Karpas-422 (cell line): ENCODE measurements around the gene NEDD4. TPM values are rescaled to one million over a fixed set of nuclear protein-coding genes. Genes with fewer than 3 reads are reported as not detected.
"Not testable (repeated sequence)": the region's sequence is repeated elsewhere in the genome, so short reads cannot be mapped to it uniquely, and the experiment has no call there.

ENCODE experiments used
- DNase-seq: peaks from one replicate; pipeline ENCODE4 v3.0.0-alpha.2; 2015
- H2AFZ ChIP-seq: fragments of 200-600 bp; sonication (generic); 2 replicates; pipeline ENCODE4 v1.6.1; 2014; ENCODE audit warnings: antibody characterized with exemption, low read length, mixed read lengths
- H3K27ac ChIP-seq: fragments of 200-600 bp; sonication (generic); 2 replicates; pipeline ENCODE4 v1.5.1; 2014; ENCODE audit warnings: mild to moderate bottlenecking, low read length, moderate library complexity
- H3K27me3 ChIP-seq: fragments of 200-600 bp; sonication (generic); 2 replicates; pipeline ENCODE4 v1.6.1; 2014; ENCODE audit warnings: low read length, mixed read lengths
- H3K36me3 ChIP-seq: fragments of 200-600 bp; sonication (generic); 2 replicates; pipeline ENCODE4 v1.6.1; 2014; ENCODE audit warnings: low read length, mixed read lengths; ENCODE audit not compliant: insufficient read depth
- H3K4me1 ChIP-seq: fragments of 200-600 bp; sonication (generic); 2 replicates; pipeline ENCODE4 v1.6.1; 2014; ENCODE audit warnings: mild to moderate bottlenecking, low read length, mixed read lengths
- H3K4me2 ChIP-seq: fragments of 200-600 bp; sonication (generic); 2 replicates; pipeline ENCODE4 v1.6.1; 2014; ENCODE audit warnings: low read length, low read depth, mild to moderate bottlenecking; ENCODE audit not compliant: poor library complexity, severe bottlenecking
- H3K4me3 ChIP-seq: fragments of 200-600 bp; sonication (generic); 2 replicates; pipeline ENCODE4 v1.5.1; 2014; ENCODE audit warnings: mild to moderate bottlenecking, antibody characterized with exemption, low read length, mixed read lengths
- H3K79me2 ChIP-seq: fragments of 200-600 bp; sonication (generic); 2 replicates; pipeline ENCODE4 v1.6.1; 2014; ENCODE audit warnings: mild to moderate bottlenecking, low read length, mixed read lengths
- H3K9ac ChIP-seq: fragments of 200-600 bp; sonication (generic); 2 replicates; pipeline ENCODE4 v1.6.0; 2014; ENCODE audit warnings: low read length
- H3K9me2 ChIP-seq: fragments of 200-600 bp; sonication (generic), shearing (Covaris generic); replicated peaks from 2 replicates; pipeline ENCODE4 v1.6.0; 2014; ENCODE audit warnings: mild to moderate bottlenecking, low read length, moderate library complexity; ENCODE audit not compliant: insufficient read depth
- H3K9me3 ChIP-seq: fragments of 300-700, 200-600 bp; sonication (generic); 2 replicates; pipeline ENCODE4 v1.6.1; 2014; ENCODE audit warnings: low read length, mixed read lengths
- H4K20me1 ChIP-seq: fragments of 200-600 bp; sonication (generic); 2 replicates; pipeline ENCODE4 v1.6.1; 2014; ENCODE audit warnings: mild to moderate bottlenecking, antibody characterized with exemption, low read length, low read depth; ENCODE audit not compliant: insufficient read depth
- total RNA-seq: library from RNA; depleted of rRNA; stranded (reverse); fragments of >200 nt; shearing (Covaris generic); gene quantifications from 2 replicates; pipeline ENCODE4 v1.2.3, GENCODE V29; 2014; ENCODE audit warnings: low replicate concordance

NEDD4 gene
- total RNA-seq, 1 experiment from 2014 or later, result 6.3 TPM

- no peak for DNase-seq
- H3K9ac ChIP-seq, result no peak overlapping the region
- no peaks in the 10 kb centered on the region for H4K20me1 ChIP-seq
- no peak overlapping the region for H3K4me3 ChIP-seq
- H3K36me3 ChIP-seq, result no peaks in the 10 kb centered on the region
- no peak overlapping the region for H3K4me2 ChIP-seq
- no peak overlapping the region for H3K27ac ChIP-seq
- H3K27me3 ChIP-seq, result no peaks in the 10 kb centered on the region
- no peaks in the 10 kb centered on the region for H3K9me3 ChIP-seq
- H3K4me1 ChIP-seq, result peaks cover 3% of the 10 kb centered on the region; the same call in 1 of the 2 replicates
- no peaks in the 10 kb centered on the region for H3K9me2 ChIP-seq
- H2AFZ ChIP-seq, result no peak overlapping the region
- no peaks in the 10 kb centered on the region for H3K79me2 ChIP-seq
Observed at GRCh38 chr15:55891196-55891595, 102.2 kb downstream of the NEDD4 start.

DNA sequence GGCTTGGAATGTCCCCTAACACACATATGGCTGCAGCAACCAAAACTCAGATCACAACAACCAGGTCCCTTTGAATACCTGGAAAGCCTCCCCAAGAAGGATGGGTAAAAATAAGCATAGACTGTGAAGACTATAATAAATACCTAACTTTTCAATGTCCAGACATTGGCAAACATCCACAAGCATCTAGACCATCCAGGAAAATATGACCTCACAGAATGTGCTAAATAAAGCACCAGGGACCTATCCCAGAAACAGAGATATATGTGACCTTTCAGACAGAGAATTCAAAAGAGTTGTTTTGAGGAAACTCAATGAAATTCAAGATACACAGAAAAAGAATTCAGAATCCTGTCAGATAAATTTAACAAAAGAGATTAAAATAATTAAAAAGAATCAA, 109.2 kb downstream of the NEDD4 start:
- Histone ChIP-seq H3K27ac (no peak overlapping the region), H3K4me1 (no peaks in the 10 kb centered on the region), H3K79me2 (no peaks in the 10 kb centered on the region), H3K9ac (no peak overlapping the region), H3K27me3 (no peaks in the 10 kb centered on the region), H3K9me3 (no peaks in the 10 kb centered on the region), H3K4me3 (no peak overlapping the region), H3K36me3 (no peaks in the 10 kb centered on the region), H2AFZ (no peak overlapping the region), H4K20me1 (no peaks in the 10 kb centered on the region), H3K9me2 (no peaks in the 10 kb centered on the region), H3K4me2 (no peak overlapping the region)
- DNase-seq, result no peak

GRCh38 chr15:55879181-55879580, 114.2 kb downstream of the NEDD4 start:
- Histone ChIP-seq H3K4me1 (no peaks in the 10 kb centered on the region), H3K4me3 (no peak overlapping the region), H3K79me2 (no peaks in the 10 kb centered on the region), H3K9ac (no peak overlapping the region), H3K9me3 (no peaks in the 10 kb centered on the region), H3K4me2 (no peak overlapping the region), H3K27ac (no peak overlapping the region), H3K27me3 (no peaks in the 10 kb centered on the region), H3K9me2 (no peaks in the 10 kb centered on the region), H2AFZ (no peak overlapping the region), H4K20me1 (no peaks in the 10 kb centered on the region), H3K36me3 (no peaks in the 10 kb centered on the region)
- no peak for DNase-seq

DNA sequence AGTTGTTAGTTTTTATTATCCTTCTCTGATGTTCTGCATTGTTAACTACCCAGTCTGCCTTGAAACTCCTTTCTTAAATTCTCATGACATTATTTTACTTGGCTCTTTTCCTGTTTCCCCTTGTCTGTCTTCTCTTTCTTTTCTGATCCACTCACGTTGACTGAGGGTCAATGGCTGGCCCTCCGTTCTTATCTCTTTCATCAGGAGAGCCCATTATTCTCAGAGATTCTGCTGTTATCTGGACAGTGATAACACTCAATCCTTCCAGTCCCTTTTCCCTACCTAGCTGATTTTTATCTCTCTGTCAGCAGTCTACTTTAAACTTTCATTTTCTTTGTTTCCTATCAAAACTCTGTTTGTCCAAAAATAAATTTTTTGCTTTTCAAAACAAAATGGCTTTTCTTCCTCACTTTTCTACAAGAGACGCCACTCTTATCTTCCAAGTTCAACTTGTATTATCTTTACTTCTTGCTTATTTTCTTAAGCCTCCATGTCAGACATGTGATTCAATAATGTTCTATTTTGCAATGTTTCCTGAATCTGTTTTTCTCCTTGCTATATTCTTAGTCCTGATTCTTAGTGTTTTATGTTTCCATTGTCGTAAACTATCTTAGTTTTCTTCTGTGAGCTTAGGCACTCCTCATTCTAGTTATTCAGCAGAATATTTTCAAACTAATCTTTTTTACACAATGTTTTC, 120.2 kb downstream of the NEDD4 start:
- Histone ChIP-seq H3K27ac (no peak overlapping the region), H4K20me1 (no peaks in the 10 kb centered on the region), H3K9ac (no peak overlapping the region), H3K36me3 (no peaks in the 10 kb centered on the region), H3K9me3 (no peaks in the 10 kb centered on the region), H3K4me3 (no peak overlapping the region), H2AFZ (no peak overlapping the region), H3K79me2 (no peaks in the 10 kb centered on the region), H3K4me2 (no peak overlapping the region), H3K4me1 (no peaks in the 10 kb centered on the region), H3K27me3 (no peaks in the 10 kb centered on the region), H3K9me2 (no peaks in the 10 kb centered on the region)
- no peak for DNase-seq

- Histone ChIP-seq H3K27me3 (no peaks in the 10 kb centered on the region), H3K4me3 (no peak overlapping the region), H3K36me3 (no peaks in the 10 kb centered on the region), H3K9ac (no peak overlapping the region), H3K79me2 (no peaks in the 10 kb centered on the region), H3K4me1 (no peaks in the 10 kb centered on the region), H3K27ac (no peak overlapping the region), H3K4me2 (no peak overlapping the region), H4K20me1 (no peaks in the 10 kb centered on the region), H3K9me2 (no peaks in the 10 kb centered on the region), H3K9me3 (no peaks in the 10 kb centered on the region), H2AFZ (no peak overlapping the region)
- DNase-seq, result no peak
Observed at GRCh38 chr15:55872471-55872870, 120.9 kb downstream of the NEDD4 start.

DNA sequence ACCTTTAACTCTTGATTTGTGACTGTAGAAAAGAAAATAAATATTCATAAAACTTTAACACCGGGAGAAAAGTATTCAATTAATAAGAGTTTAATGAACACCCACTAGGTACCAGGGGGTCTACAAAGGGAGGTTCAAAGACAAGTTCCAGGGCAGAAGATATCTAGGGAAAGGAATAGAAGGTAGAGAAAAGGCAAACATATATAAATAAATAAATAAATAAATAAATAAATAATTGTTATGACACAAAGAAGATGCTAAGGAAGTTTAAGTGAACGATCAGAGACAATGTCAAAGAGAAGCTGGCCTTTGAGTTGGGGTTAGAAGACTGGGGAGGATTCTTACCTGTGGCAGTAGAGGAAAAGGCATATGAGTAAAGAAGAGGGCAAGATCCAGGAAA, 123.8 kb downstream of the NEDD4 start:
- no peaks in the 10 kb centered on the region for H3K9me3 ChIP-seq
- no peak overlapping the region for H3K27ac ChIP-seq
- H3K79me2 ChIP-seq, result no peaks in the 10 kb centered on the region
- H2AFZ ChIP-seq, result no peak overlapping the region
- no peaks in the 10 kb centered on the region for H3K9me2 ChIP-seq
- H3K9ac ChIP-seq, result no peak overlapping the region
- H3K36me3 ChIP-seq, result no peaks in the 10 kb centered on the region
- DNase-seq, result no peak
- no peak overlapping the region for H3K4me3 ChIP-seq
- H3K27me3 ChIP-seq, result no peaks in the 10 kb centered on the region
- no peak overlapping the region for H3K4me2 ChIP-seq
- H4K20me1 ChIP-seq, result no peaks in the 10 kb centered on the region
- no peaks in the 10 kb centered on the region for H3K4me1 ChIP-seq

DNA sequence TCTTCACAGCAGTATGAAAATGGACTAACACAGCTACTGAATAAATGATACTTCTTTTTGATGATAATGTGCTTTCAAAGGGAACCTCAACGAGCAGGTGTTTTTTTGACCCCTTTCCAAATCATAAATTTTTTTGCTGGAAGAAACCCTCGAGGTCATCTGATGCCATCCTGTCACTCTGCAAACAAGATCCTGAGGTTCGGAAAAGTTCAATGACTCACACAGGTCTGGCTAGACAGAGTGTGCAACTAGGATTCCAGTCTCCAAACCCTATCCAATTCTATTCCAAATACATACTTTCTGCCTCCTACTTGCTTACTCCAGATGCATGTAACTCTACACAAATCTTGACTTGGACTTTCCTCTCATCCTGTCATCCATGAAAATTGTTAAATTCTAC, 124.7 kb downstream of the NEDD4 start:
- Histone ChIP-seq H3K27ac (no peak overlapping the region), H3K9me2 (no peaks in the 10 kb centered on the region), H3K4me3 (no peak overlapping the region), H3K79me2 (no peaks in the 10 kb centered on the region), H2AFZ (no peak overlapping the region), H3K9me3 (no peaks in the 10 kb centered on the region), H3K4me1 (no peaks in the 10 kb centered on the region), H3K27me3 (no peaks in the 10 kb centered on the region), H3K36me3 (no peaks in the 10 kb centered on the region), H3K9ac (no peak overlapping the region), H4K20me1 (no peaks in the 10 kb centered on the region), H3K4me2 (no peak overlapping the region)
- DNase-seq, result no peak

GRCh38 chr15:55868291-55868690, 125.1 kb downstream of the NEDD4 start:
- not testable (repeated sequence) for H3K9ac ChIP-seq

More at GRCh38 chr15:55868291-55868690, 125.1 kb downstream of the NEDD4 start:
- not testable (repeated sequence) for H3K79me2 ChIP-seq, H3K4me3 ChIP-seq, H3K9me3 ChIP-seq, H3K27ac ChIP-seq, H4K20me1 ChIP-seq, H3K9me2 ChIP-seq, H2AFZ ChIP-seq, H3K27me3 ChIP-seq, DNase-seq, H3K36me3 ChIP-seq, H3K4me2 ChIP-seq, H3K4me1 ChIP-seq
